ENCODE data around the gene BCR.

DNA sequence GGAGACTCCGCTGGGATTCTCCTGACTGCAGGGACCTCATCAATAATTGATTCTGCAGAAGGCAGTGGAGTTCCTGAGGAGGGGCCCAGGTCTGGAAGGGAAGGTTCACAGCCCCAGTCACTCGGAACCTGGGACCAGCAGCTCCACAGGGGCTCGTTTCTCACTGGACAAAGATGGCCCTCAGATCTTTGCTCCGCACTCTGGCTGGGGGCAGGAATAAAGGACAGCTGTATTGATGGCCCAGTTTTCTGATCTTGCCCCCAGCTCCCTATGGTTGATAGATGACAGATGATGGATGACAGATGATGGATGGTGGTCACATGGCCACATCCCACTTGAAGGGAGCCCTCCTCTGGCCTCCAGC lies 11.3 kb upstream of the BCR start:
- TF ChIP-seq EZH2phosphoT487 (IDR thresholded peaks at IDR 0.05; ENCODE audit: low read depth, severe bottlenecking, unreplicated experiment) = no peak
- TF ChIP-seq, protein P1, sequence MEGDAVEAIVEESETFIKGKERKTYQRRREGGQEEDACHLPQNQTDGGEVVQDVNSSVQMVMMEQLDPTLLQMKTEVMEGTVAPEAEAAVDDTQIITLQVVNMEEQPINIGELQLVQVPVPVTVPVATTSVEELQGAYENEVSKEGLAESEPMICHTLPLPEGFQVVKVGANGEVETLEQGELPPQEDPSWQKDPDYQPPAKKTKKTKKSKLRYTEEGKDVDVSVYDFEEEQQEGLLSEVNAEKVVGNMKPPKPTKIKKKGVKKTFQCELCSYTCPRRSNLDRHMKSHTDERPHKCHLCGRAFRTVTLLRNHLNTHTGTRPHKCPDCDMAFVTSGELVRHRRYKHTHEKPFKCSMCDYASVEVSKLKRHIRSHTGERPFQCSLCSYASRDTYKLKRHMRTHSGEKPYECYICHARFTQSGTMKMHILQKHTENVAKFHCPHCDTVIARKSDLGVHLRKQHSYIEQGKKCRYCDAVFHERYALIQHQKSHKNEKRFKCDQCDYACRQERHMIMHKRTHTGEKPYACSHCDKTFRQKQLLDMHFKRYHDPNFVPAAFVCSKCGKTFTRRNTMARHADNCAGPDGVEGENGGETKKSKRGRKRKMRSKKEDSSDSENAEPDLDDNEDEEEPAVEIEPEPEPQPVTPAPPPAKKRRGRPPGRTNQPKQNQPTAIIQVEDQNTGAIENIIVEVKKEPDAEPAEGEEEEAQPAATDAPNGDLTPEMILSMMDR (IDR thresholded peaks at IDR 0.05; ENCODE audit: poor library complexity) = no peak
- no peak for TF ChIP-seq EZH2 (IDR thresholded peaks at IDR 0.05; ENCODE audit: borderline replicate concordance)

All from hepatocyte (in vitro differentiated cells).